NCI-H345 (cell line): ENCODE measurements around the gene TSPAN10.
A peak's percentile ranks its signal among the peaks of the same experiment; 100 is the strongest.
"Not testable (repeated sequence)": the region's sequence is repeated elsewhere in the genome, so short reads cannot be mapped to it uniquely, and the experiment has no call there.

Source experiments
- DNase-seq: peaks from one replicate; lab custom pipeline; 2025; lab: John Stamatoyannopoulos, UW

Gene TSPAN10

GRCh38 chr17:81636505-81637288 lies at the start of gene TSPAN10, which contains the start of gene NPLOC4:
Gene TSPAN10, plus strand, starts transcription at chr17:81637196. Its CDS starts 5,217 bp downstream, at chr17:81642413.
Gene NPLOC4, minus strand, starts transcription at chr17:81637112. Its CDS starts 182 bp downstream, at chr17:81636930.
- DNase-seq, result peak; percentile 90

- no peak for DNase-seq
These were observed 47.4 kb upstream of the TSPAN10 start for GRCh38 chr17:81589612-81590011.

- DNase-seq, result no peak
These were observed 46.9 kb upstream of the TSPAN10 start for GRCh38 chr17:81590121-81590520.

- no peak for DNase-seq
These were observed 45.0 kb upstream of the TSPAN10 start for GRCh38 chr17:81591971-81592370.

- no peak for DNase-seq
These were observed 43.7 kb upstream of the TSPAN10 start for GRCh38 chr17:81593105-81593871.

- DNase-seq, result no peak
These were observed 37.1 kb upstream of the TSPAN10 start for GRCh38 chr17:81599719-81600486.

GRCh38 chr17:81601525-81602120 lies 35.4 kb upstream of the TSPAN10 start:
- peak; percentile 58 for DNase-seq

GRCh38 chr17:81603846-81604610 lies 33.0 kb upstream of the TSPAN10 start:
- DNase-seq, result no peak

GRCh38 chr17:81607431-81607830 lies 29.6 kb upstream of the TSPAN10 start:
- no peak for DNase-seq

- no peak for DNase-seq
These were observed 28.9 kb upstream of the TSPAN10 start for GRCh38 chr17:81608082-81608481.

- DNase-seq, result no peak
These were observed 28.4 kb upstream of the TSPAN10 start for GRCh38 chr17:81608605-81609004.

GRCh38 chr17:81609541-81610311 lies 27.3 kb upstream of the TSPAN10 start:
- DNase-seq, result no peak

GRCh38 chr17:81612172-81612970 lies 24.6 kb upstream of the TSPAN10 start:
- no peak for DNase-seq

- no peak for DNase-seq
These were observed 21.5 kb upstream of the TSPAN10 start for GRCh38 chr17:81615401-81615930.

- no peak for DNase-seq
These were observed 20.1 kb upstream of the TSPAN10 start for GRCh38 chr17:81616877-81617276.

GRCh38 chr17:81618307-81618706 lies 18.7 kb upstream of the TSPAN10 start:
- not testable (repeated sequence) for DNase-seq

GRCh38 chr17:81621494-81622130 lies 15.4 kb upstream of the TSPAN10 start:
- DNase-seq, result no peak

GRCh38 chr17:81630274-81630673 lies 6.7 kb upstream of the TSPAN10 start:
- DNase-seq, result no peak

- DNase-seq, result no peak
These were observed 5.5 kb upstream of the TSPAN10 start for GRCh38 chr17:81631482-81631881.
